Measurements from ENCODE around the gene ATAD2B.
"Not testable (repeated sequence)": the region's sequence is repeated elsewhere in the genome, so short reads cannot be mapped to it uniquely, and the experiment has no call there.

The ATAD2B gene

DNA sequence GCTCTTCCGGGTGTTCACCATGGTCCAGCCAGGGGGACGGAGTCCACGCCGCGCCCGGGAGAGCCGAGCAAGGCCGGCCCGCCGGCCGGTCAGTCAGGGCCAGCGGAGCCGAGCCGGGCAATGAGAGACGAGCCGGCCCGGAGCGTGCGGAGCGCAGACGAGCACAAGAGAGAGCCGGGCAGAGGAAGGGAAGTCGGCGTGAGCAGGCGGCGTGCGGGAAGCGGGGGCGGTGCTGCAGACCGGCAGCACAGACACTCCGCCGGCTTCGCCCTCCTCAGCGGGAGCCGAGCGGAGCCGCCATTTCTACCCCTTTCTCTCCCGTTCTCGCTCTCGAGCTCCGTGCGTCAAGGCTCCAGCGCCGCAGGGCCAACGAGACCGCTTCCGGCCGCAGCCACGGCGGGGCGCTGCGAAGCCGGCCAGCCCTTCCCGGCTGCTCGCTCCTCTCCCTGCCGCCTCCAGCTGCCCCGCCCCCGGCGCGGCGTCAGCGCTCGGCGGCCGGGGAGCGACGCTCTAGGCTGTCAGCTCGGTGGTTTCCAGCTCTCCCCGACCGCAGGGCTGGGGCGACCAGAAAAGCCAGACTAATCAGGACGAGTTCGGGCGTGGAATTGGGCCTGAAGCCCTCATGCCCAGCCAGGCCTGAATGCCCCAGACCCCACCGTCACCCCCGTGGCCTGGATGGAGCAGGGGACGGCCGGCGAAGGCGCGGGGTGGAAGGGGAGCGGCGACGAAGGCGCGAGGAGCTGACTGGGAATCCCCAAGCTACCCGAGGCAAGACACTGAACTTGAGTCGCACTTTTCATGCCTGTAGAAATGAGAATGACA is at the start of gene ATAD2B:
Gene ATAD2B (minus strand): TSS at position 374 of the 822 bp plus-strand sequence. CDS start 353 bp downstream, at position 21.
- DNase-seq: peak; percentile 97

- DNase-seq: no peak
These were observed 40.9 kb upstream of the ATAD2B start for GRCh38 chr2:23967846-23968245.

DNA sequence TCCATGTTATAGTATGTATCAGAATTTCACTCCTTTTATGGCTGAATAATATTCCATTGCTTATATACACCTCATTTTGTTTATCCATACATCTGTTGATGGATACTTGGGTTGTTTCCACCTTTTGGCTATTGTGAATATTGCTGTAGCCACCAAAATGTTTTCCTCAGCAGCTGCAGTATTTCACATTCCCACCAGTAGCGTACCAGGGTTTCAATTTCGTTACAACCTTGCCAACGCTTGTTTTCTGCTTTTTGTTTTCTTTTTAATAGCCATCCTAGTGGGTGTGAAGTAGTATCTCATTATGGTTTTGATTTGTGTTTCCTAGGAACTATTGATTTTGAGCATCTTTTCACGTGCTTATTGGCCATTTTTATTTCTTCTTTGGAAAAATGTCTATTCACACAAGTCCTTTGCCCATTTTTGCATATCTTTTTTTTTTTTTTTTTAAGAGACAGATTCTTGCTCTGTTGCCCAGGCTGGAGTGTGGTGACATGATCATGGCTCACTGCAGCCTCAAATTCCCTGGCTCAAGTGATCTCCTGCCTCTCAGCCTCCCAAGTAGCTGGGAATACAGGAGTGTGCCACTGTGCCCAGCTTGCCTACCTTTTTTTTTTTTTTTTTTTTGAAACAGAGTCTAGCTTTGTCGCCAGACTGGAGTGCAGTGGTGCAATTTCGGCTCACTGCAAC is 27.5 kb upstream of the ATAD2B start:
- DNase-seq: no peak

DNA sequence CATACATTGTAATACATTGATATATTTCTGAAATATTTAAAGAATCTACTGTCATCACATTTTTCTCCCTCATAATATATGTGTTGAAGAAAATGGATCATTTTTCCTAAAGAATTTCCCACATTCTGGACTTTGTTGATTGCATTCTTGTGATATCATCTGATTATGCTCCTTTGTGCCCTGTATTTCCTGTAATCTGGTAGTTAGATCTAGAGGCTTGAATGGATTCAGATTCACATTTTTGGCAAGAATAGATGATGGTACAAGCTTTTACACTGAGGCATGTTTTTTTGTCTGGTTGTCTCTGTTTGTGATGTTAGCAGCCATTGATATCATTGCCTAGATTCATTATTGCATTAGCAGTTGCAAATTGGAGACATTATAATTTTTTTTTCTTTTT is 26.7 kb upstream of the ATAD2B start:
- no peak for DNase-seq

DNA sequence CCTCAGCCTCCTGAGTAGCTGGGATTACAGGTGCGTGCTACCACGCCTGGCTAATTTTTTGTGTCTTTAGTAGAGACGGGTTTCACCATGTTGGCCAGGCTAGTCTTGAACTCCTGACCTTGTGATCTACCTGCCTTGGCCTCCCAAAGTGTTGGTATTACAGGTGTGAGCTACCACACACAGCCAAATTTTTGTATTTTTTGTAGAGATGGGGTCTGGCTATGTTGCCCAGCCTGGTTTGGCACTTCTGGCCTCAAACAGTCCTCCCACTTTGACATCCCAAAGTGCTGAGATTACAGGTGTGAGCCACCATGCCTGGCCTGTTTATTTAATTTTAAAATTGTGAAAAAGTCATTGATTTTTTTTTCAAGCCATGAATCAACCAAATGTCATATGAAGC is 25.6 kb upstream of the ATAD2B start:
- DNase-seq: not testable (repeated sequence)

DNA sequence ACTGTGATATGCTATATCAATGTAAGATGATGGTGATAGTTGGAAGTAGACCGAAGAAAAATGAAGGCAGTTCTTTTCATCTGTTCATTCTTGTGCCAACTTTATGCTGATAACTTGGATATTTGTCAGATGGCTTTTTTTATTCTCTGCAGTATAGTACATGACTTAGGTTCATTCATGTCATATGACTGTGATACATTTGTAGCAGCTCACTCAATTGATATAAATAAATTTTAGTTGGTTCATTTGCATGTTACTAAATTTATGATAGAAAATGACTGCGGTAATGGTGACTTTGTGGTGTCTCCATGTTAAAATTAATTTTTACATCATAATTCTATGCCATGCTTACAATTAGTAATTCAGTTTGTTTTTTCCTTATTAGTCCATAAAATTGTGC is 20.4 kb upstream of the ATAD2B start:
- no peak for DNase-seq

GRCh38 chr2:23944976-23945375 is 18.1 kb upstream of the ATAD2B start:
- DNase-seq: no peak

GRCh38 chr2:23944527-23944926 is 17.6 kb upstream of the ATAD2B start:
- peak; percentile 52 for DNase-seq

- no peak for DNase-seq
These were observed 16.7 kb upstream of the ATAD2B start for GRCh38 chr2:23943666-23944065.

DNA sequence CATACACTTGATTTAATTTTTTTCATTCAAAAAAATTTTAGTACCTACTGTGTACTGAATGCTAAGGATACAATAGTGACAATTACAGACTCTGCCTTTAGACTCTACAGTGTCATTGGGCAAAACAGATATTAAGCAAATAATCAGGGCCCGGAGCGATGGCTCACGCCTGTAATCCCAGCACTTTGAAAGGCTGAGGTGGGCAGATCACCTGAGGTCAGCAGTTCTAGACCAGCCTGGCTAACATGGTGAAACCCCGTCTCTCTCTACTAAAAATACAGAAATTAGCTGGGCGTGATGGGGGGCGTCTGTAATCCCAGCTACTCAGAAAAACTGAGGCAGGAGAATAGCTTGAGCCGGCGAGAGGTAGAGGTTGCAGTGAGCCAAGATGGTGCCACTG is 14.7 kb upstream of the ATAD2B start:
- DNase-seq: no peak

GRCh38 chr2:23940718-23941620 is 14.0 kb upstream of the ATAD2B start:
- DNase-seq: peak; percentile 21

GRCh38 chr2:23939987-23940717 is 13.2 kb upstream of the ATAD2B start, which contains the start of gene UBXN2A:
Gene UBXN2A (plus strand): TSS chr2:23940463. CDS start chr2:23958315, 17,852 bp downstream.
- DNase-seq: peak; percentile 86

GRCh38 chr2:23934259-23934658 is 7.3 kb upstream of the ATAD2B start:
- no peak for DNase-seq

DNA sequence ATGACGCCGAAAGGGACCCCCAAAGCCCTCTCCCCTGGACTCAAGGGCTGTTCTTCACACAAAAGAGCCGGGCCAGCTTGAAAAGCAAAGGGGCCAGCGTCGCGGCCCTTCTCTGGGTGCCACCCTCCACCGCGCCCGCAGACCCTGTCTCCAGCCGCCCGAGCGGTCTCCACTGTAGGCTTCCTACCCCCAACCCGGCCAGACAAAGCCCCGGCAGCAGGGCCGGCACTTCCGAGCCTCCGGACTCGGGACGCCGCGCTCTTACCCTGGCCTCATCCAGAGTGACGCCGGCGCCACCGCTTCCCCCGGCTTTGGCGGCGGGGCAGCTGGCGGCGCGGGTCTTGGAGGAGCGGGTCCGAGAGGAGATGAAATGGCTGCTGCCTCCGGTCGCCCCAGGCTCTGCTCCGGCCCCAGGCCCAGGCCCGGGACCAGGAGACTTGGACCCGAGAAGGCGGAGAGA is 603 bp downstream of the ATAD2B start:
- no peak for DNase-seq

DNA sequence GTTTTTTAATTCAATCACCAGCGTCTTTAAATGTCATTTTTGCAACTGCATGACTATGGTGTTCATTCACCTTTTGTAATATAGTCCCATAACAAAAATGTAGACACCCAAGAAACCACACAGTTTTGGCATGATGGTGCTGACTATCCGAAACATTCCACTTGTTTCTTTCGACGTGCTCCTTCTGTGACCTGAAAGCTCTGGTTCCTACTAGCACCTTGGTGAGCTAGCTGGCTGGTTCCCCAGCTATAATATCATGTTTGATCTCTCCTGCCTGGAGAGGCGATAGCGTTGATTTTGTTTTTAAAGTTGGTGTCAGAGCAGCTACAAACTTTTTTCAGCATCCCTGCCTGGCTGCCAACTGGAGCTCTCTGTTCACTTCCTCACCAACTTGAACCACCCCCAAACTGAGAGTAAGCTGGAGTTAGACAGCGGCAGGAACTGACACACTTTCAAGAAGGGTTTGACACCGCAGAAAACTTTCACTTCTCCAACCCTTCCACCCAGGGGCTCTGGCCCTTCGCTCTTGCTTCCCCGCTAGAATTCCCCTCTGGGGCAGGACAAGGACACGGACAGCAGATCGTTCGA is 1.1 kb downstream of the ATAD2B start:
- DNase-seq: peak; percentile 77

DNA sequence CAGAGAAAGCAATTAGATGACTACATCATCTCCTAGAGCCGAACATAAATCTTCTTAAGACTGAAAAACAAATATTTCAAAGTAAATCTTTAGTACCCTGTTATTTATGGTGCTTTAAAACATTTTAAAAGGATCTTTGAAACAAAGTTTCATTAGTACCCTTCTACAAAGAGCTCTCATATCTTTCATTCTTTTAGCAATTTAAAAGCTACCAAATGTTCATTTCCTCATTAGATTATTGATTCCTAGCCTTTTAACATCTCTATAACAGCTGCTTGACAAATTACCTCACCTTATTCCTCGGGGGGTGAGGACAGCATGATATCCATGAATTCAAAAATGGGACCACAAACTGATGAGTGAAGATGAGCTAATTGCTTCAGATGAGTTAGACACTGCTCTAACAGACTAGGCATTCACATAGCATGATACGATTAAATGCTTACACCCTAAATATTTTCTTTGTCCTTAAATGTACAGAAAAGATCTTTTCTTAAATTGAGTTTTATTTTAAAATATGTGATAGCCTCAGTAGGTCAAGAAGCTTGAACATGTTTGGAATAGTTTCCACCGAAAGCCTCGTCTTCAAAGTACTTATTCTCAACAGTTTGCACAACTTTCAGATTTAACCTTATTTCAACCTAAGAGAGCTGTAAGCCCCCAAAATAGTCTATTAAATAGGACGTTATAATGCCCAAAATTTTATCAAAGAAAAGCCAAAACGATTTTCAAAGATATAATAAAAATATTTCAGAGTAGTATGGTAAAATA is 2.1 kb downstream of the ATAD2B start:
- no peak for DNase-seq

DNA sequence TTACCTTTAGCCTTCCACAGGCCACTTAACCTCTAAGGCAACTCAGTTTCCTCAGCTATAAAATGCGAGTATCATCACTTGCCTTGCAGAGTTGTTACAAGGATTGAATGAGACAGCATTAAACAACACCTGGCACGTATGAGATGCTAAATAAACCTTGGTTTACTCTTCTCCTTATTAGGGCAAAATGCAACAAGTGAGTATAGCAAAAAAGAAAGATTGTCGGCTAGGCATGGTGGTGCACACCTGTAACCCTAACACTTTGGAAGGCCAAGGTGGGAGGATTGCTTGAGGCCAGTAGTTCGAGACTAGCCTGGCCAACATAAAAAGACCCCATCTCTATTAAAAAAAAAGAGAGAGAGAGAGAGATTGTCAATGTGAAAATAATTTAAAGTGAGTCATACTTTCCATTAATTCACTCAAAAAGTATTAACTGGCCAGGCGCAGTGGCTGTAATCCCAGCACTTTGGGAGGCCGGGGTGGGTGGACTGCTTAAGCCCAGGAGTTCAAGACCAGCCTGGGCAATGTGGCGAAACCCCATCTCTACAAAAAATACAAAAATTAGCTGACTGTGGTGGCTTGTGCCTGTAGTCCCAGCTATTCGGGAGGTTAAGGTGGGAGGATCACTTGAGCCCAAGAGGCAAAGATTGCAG is 8.0 kb downstream of the ATAD2B start:
- no peak for DNase-seq

GRCh38 chr2:23916727-23917405 is 10.1 kb downstream of the ATAD2B start:
- DNase-seq: no peak

DNA sequence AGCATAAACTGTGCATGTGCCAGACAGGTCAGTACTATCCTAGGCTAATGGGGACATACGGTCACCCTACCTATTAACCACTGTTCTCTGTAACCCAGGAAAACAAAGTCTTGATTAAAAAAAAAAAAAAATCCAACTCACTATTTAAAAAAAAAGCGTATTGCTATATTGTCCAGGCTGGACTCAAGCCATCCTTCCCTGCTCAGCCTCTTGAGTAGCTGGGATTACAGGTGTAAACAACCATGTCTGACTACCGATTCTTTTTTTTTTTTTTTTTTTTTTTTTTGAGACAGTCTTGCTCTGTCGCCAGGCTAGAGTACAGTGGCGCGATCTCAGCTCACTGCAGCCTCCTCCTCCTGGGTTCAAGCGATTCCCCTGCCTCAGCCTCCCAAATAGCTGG is 11.6 kb downstream of the ATAD2B start:
- DNase-seq: no peak

- no peak for DNase-seq
These were observed 14.9 kb downstream of the ATAD2B start for GRCh38 chr2:23912054-23912453.
